Measurements from ENCODE around the gene FSTL5.
A peak's percentile ranks its signal among the peaks of the same experiment; 100 is the strongest.

The FSTL5 gene

GRCh38 chr4:161936625-161937550 lies 226.9 kb downstream of the FSTL5 start:
- ChIA-PET CTCF (no interaction called here), POLR2A (ENCODE audit: low non-redundant PET) (no interaction called here)
- TF ChIP-seq CTCF (conservative IDR thresholded peaks at IDR 0.05; ENCODE audit: low read depth), result no peak
- peak; percentile 70 for DNase-seq (ENCODE audit: low spot score)
- no peak overlapping the region for H3K27ac ChIP-seq

GRCh38 chr4:161931089-161931488 lies 232.7 kb downstream of the FSTL5 start:
- no peak for TF ChIP-seq CTCF (conservative IDR thresholded peaks at IDR 0.05; ENCODE audit: low read depth)
- no peak overlapping the region for H3K27ac ChIP-seq
- CTCF ChIA-PET, result no interaction called here
- POLR2A ChIA-PET (ENCODE audit: low non-redundant PET), result no interaction called here
- no peak for DNase-seq (ENCODE audit: low spot score)

- DNase-seq (ENCODE audit: low spot score), result no peak
- H3K27ac ChIP-seq, result no peak overlapping the region
- ChIA-PET CTCF (no interaction called here), POLR2A (ENCODE audit: low non-redundant PET) (no interaction called here)
- TF ChIP-seq CTCF (conservative IDR thresholded peaks at IDR 0.05; ENCODE audit: low read depth), result no peak
These were observed 233.8 kb downstream of the FSTL5 start for GRCh38 chr4:161929956-161930355.

GRCh38 chr4:161926033-161926828 lies 237.6 kb downstream of the FSTL5 start:
- no peak for TF ChIP-seq CTCF (conservative IDR thresholded peaks at IDR 0.05; ENCODE audit: low read depth)
- ChIA-PET CTCF (interaction anchor here (0.7 kb wide), 1 partner anchor 102 kb away, joined by 8 read pairs; no protein-coding TSS in a partner anchor), POLR2A (ENCODE audit: low non-redundant PET) (no interaction called here)
- no peak overlapping the region for H3K27ac ChIP-seq
- DNase-seq (ENCODE audit: low spot score), result no peak

- DNase-seq (ENCODE audit: low spot score), result no peak
- CTCF ChIA-PET, result no interaction called here
- TF ChIP-seq CTCF (conservative IDR thresholded peaks at IDR 0.05; ENCODE audit: low read depth), result no peak
- H3K27ac ChIP-seq, result no peak overlapping the region
- POLR2A ChIA-PET (ENCODE audit: low non-redundant PET), result no interaction called here
These were observed 243.3 kb downstream of the FSTL5 start for GRCh38 chr4:161920304-161921052.
